Left ventricle myocardium superior (tissue), 1 donor: Measurements from ENCODE around the gene FXYD3. TPM values are rescaled to one million over a fixed set of nuclear protein-coding genes. Genes with fewer than 3 reads are reported as not detected.
A peak's percentile ranks its signal among the peaks of the same experiment; 100 is the strongest.

ENCODE experiments used
- ATAC-seq: fragments of 200-7000 bp; cut with Tn5 transposase; one replicate; pipeline ENCODE4 v1.9.1; 2020; ENCODE audit warnings: mild to moderate bottlenecking, moderate library complexity
- DNase-seq: peaks from one replicate; pipeline ENCODE4 v3.0.0-alpha.2; 2020
- intact Hi-C: fragments of 100-400 bp; cut with micrococcal nuclease; formaldehyde crosslinking; loops from one replicate; pipeline ENCODE4 v1.11.0; 2022
- total RNA-seq: library from RNA; stranded (reverse); fragmentation: NEBNext Ultra II Directional; extraction: Animal tissue kit (Norgen Biotek cat#: 25700); gene quantifications from one replicate; pipeline ENCODE4 v1.2.1, GENCODE V29; 2021
- donor health status: DM: no; HTN: yes; CAD: no; lungs with severe emphysema.

FXYD3 gene
- total RNA-seq, 1 donor from 2014 or later, result 3.1 TPM

DNA sequence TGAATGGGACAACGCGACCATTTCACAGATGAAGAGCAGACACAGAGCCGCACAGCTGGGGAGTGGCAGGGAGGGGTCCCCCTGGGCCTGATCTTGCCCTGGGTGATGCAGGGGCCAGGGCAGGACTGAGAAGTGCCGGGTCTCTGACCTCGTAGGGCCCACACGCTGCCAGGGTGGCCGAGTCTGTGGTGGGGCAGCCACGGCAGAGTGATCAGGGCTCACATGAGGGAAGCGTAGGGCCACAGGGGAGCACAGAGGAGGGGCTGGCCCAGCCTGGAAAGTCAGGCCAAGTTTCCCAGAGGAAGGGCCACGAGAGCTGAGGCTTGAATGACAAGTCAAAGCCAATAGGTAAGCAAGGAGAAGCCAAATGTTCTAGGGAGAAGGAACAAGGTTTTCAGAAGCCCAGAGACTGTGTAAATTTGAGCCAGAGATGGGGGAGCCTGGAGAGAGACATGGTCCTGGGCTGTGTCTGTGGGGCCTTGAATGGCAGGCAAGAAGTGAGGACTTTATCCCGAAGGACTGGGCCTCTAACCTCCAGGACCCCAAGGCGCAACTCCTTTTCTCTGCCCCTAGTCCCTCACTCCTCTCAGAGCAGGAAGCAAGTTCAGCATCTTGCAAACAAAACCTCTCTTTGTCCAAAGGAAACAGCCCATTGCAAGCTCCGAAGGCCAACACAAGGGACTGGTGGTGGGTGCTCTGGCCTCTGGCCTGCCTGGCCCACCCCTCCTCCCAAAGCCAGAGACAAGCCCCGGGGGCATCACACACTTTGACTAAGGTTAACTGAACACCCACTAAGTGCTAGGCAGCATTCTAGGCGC lies 31.7 kb upstream of the FXYD3 start:
- intact Hi-C loops, result no loop called here
- ATAC-seq, result no peak
- DNase-seq, result no peak

DNA sequence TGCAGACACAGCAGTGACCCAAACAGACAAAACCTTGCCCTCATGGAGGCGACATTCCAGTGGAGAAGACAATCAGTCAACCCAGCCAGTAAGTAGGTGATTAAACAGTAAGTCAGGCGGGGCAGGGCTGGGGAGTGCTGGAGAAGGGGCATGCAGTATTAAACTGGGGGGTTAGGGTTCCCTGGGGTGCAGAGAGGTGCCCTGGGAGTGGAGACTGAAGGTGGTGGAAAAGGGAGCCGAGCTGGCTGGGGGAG lies 31.2 kb upstream of the FXYD3 start:
- ATAC-seq (no peak), DNase-seq (no peak)
- intact Hi-C loops, result no loop called here

DNA sequence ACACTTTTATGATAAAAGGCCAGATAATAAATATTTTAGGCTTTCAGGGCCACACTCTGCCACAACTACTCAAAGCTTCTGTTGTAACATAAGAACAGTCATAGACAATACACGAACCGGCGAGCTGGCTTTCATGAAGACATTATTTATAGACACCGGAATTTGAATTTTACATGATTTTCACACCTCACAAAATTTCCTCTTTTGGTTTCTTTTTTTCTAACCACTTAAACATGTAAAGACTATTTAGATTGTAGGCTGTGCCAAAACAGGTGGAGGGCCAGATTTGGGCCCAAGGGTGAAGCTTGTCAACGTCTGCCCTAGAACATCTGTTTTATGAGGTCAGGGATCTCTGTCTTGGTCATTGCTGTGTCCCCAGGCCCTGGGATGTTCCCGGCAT lies 29.7 kb upstream of the FXYD3 start:
- ATAC-seq (no peak), DNase-seq (no peak)
- intact Hi-C loops, result no loop called here

DNA sequence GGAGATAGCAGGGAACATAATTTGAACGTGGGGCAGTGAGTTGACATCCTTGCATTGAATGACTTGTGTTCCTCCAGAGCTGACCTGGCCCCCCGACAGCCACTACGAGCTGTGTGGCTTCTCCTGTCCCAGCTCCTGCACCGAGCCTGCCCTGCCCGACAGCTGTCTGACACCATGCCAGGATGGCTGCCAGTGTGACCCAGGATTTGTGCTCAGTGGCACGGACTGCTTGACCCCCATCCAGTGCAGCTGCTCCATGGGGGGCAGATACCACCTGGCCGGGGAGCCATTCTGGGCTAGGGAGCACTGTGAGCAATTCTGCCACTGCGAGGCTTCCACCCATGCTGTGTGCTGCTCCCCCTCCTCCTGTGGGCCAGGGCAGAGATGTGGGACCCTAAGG lies 29.2 kb upstream of the FXYD3 start:
- DNase-seq, result no peak
- intact Hi-C loops, result no loop called here
- no peak for ATAC-seq

DNA sequence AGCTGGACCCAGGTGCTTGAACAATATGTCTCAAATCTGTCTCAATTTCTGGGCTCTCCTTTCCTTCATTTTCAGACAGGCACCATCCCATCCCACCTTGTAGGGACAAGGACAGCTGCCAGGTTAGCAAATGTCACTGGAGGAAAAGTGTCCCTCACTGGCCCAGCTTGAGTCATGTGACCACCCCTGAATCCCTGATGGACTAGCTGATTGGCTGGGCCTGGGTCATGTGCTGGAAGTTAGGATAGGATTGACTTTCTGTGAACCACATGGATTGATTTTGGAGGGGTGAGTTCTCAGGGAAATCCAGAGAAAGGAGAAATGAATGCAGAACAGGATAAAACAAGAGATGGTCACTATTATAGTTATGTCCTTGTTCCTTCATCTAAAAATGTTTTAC lies 28.2 kb upstream of the FXYD3 start:
- intact Hi-C loops, result no loop called here
- no peak for ATAC-seq
- no peak for DNase-seq

DNA sequence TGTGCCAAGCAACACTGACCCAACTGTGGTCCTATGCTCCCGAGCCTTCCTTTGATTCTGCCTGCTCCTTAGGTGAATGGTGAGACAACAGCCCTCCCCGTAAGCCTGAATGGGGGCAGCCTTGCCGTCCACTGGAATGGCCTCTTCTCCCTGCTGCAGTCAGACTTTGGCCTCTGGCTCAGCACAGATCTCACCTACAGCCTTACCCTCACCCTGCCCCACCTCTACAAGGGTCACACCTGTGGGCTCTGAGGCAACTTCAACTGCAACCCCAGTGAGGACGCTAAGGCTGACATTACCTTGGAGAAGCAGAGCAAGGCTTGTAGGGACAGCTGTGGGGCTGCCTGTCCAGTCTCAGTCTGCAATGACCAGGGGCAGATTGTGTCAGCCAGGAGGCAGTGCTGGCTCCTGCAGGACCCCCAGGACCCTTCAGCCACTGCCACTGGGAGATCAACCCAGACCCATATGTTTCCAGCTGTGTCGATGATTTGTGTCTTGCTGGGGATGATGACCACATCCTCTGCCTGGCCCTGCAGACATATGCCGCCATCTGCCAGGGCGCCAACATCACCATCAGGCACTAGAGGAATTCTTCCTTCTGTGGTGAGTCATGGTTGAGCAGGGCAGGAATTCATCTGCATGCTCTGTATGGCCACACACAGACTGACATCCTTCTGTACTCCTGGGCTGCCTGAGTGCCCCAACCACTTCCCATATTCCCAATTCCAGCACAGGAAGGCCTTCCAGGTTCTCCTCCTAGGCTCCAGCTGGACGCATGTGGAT lies 27.3 kb upstream of the FXYD3 start:
- ATAC-seq (no peak), DNase-seq (no peak)
- intact Hi-C loops, result no loop called here

DNA sequence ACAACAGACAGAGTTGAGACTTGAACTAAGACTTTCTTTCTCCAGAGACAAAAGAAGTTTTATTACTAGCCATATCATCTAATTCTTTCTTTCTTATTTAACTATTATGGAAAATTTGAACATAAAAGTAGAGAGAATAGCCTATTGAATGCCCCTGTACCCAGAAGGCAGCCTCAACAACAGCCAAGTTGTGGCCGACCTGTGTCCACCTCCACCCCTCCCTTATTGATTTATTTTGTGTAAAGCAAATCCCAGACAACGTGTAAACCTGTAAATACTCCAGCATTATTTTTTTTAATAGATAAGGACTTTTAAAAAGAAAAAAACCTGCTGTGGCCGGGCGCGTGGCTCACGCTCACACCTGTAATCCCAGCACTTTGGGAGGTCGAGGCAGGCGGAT lies 26.1 kb upstream of the FXYD3 start:
- intact Hi-C loops, result no loop called here
- ATAC-seq, result no peak
- DNase-seq, result no peak

DNA sequence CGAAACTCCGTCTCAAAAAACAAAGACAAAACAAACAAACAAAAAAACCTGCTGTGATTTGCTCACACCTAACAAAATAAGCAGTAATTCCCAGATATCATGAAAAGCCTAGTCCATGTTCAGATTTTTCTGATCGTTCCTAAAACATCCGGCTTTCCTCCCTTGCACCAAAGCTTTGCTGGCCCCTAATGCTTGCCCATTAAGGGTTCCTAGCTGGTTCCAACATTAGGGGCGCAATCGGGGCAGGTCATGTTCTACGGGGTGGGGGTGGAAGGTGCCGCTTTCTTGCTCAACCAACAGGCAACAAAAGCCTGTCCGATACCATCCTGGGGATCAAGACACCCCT lies 25.5 kb upstream of the FXYD3 start:
- intact Hi-C loops, result no loop called here
- DNase-seq, result no peak
- ATAC-seq, result no peak

DNA sequence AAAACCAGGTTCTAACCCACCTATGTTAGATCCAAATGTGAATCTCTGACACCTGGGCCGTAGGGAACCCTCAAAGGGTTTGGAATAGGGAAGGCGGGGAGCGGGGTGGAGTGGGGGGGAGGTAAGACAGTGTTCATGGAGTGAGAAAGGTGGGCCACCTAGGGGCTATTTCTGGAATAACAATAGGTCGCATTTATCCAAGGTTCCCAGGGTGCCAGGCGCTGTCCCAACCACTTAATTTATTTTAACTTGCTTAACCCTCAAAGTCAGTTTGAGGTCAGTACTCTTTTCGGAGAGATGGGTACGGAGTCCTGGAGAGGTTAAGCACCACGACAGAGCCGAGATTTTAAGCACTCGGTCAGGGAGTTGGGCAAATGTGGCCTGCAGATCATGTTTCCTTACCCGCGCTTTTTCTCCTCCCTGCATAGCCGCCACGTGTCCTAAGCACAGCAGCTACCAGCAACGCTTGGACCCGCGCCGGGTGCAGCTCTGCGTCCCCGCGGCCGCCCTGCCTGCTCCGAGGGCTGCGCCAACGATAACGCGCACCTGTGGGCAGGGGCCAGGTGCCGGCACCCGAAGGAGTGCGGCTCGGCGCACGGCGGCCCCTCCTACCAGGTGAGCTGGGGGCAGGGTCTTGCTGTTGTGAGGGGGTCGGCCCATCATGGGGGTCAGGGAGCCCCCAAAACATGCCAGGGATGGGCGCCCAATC lies 25.0 kb upstream of the FXYD3 start:
- DNase-seq (no peak), ATAC-seq (peak; percentile 94)
- intact Hi-C loops, result no loop called here

DNA sequence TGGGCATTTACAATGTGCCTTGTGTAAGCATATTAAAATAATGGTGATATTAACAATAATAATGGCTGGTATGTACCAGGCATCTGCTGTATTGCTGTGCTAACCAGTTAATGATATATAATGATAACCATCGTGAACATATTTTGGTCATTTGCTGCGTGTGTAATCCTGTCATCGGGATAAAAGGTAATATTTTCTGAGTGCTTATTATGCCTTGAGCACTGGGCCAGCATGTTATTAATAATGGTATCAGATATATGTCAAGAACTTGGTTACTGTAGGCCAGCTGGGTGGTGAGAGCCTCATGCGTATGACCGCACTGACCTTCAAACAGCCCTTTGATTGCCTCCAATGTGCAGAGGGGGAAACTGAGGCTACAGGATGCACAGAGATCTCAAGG lies 22.2 kb upstream of the FXYD3 start:
- ATAC-seq (no peak), DNase-seq (no peak)
- intact Hi-C loops, result no loop called here

DNA sequence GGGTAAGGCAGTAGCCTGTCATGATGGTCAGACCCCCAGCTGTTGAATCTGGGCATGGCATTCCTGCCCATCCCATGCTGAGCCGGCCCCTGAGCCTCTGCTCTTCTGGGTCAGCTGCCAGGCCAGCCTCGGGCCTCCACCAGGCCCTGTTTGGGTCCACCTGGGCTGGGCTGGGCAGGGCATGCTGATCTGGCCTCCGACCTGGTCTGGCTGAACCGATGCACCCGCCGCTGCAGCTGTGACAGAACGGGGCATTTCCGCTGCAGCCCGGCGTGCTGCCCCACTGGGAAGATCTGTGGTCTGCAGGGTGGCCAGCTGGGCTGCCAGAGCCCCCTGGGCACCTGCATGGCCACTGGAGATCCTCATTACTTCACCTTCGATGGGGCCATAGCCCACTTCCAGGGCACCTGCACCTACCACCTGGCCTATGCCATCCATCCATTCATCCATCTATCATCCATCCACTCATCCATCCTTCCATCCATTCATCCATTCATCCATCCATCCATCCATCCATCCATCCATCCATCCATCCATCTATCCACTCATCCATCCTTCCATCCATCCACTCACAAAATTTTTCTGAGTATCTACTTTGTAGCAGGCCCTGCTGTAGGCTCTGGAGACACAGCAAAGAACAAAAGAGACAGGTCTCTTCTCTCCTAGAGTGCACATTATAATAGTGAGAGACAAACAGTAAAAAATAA lies 21.5 kb upstream of the FXYD3 start:
- intact Hi-C loops, result no loop called here
- ATAC-seq (no peak), DNase-seq (no peak)

DNA sequence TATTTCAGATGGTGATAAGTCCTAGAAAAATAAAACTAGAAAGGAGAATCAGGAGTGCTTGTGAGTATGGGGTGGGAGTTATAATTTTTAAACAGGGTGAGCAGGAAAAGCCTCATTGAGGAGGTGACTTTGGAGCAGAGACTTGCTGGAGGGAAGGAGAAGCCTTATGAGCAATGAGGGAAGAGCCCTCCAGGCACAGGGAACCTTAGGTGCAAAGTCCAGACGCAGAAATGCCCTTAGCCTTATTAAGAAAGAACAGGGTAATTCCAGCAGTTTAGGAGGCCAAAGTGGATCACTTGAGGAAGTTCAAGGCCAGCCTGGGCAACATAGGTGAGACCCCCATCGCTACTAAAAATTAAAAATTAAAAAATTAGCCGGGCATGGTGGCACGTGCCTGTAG lies 21.0 kb upstream of the FXYD3 start:
- no peak for DNase-seq
- ATAC-seq, result no peak
- intact Hi-C loops, result no loop called here

DNA sequence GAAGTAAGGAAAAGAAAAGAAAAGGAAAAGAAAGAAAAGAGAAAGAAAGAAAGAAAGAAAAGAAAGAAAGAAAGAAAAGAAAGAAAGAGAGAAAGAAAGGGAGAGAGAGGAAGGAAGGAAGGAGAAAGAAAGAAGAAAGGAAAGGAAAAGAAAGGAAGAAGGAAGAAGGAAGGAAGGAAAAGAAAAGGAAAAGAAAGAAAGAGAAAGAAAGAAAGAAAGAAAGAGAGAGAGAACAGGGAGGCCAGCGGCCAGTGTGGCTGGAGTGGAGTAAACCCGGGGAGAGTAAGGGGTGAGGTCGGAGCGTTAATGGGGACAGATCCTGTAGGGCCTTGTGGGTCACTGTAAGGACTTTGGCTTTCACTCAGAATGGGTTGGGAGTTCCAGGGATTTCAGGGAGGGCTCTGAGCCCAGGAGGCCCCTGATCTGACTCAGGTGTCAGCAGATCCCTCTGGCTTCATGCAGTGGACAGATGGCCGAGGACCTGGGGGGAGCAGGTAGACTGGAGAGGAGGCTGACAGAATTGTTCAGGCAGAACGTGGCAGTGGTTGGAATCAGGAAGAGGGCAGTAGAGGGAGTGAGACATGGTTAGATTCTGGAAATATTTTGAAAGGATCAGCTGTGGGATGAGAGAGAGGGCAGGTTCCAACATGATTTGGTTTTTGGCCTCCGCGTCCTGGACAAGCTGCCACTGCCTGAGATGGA lies 19.8 kb upstream of the FXYD3 start:
- no peak for ATAC-seq
- intact Hi-C loops, result no loop called here
- no peak for DNase-seq

DNA sequence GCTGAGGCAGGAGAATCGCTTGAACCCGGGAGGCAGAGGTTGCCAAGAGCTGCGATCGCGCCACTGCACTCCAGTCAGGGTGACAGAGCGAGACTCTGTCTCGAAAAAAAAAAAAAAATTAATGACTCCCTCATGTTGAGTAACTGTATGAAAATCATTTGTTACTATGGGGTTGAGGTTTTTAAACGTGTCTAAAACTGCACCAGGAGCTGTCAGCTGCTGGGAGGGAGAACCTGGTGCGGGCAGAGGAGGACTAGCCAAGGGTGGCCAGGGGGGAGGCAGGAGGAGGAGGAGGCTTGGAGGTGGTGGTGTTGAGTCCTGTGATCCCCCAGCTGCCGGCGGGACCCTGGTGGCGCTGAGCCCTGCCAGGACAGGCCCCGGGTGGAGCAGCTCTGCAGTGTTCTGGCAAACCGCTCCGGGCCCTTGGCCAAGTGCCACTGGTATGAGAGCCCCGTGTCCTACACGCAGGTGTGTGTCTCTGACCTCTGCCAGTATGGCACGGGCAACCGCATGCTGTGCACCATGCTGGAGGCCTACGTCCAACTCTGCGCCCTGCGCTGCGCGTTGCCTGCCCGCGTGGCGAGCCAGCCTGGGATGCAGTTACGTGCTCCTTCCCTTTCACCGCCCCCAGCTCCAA lies 17.1 kb upstream of the FXYD3 start:
- intact Hi-C loops, result no loop called here
- peak; percentile 80 for DNase-seq
- ATAC-seq, result peak; percentile 91

DNA sequence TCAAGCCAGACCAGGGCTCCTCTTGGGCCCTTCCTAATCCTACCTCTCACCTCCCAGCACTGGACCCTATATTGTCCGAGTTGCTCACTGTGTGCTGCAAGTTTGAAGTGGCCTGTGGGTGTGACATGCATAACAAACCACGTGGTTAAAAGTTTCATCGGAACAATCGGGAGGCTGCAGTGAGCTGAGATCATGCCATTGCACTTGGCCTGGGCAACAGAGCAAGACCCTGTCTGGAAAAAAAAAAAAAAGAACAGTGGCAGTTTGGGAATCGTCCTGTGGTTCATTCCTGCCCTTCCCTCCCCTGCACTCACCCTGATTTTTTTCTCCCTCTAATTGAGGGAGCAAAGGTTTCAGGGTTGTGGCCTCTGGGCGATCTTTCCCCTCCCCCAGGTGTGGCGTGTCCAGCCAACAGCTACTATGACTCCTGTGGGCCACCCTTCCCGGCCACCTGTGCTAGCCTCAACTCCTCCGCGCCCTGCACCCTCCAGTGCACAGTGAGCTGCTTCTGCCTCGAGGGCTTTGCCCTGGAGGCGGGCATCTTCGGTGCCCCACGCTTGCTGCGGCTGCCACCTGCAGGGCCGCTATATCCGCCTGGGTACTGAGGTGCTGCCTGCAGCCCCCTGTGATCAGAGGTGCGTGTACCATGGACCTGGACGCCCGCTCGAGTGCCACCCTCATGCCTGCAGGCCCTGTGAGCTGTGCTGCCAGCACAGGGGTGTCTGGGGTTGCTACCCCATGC lies 16.3 kb upstream of the FXYD3 start:
- DNase-seq, result no peak

DNA sequence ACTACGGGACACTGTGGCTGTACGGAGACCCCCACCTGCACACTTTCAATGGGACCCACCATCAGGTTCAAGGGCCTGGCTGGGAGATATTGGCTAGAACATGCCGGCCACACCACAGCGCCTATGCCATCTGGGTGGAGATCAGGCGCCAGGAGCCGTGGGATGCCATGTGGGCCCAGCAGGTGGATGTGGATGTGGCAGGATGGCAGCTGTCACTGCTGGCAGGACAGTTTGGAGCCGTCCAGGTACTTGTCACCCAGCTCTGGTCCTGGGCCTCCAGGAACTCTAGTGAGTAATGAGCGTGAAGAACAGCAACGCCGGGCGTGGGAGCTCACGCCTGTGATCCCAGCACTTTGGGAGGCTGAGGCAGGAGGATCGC lies 15.7 kb upstream of the FXYD3 start:
- ATAC-seq, result no peak
- intact Hi-C loops, result no loop called here
- DNase-seq, result no peak

More for the DNA sequence above, 16.3 kb upstream of the FXYD3 start:
- no peak for ATAC-seq
- intact Hi-C loops, result no loop called here

DNA sequence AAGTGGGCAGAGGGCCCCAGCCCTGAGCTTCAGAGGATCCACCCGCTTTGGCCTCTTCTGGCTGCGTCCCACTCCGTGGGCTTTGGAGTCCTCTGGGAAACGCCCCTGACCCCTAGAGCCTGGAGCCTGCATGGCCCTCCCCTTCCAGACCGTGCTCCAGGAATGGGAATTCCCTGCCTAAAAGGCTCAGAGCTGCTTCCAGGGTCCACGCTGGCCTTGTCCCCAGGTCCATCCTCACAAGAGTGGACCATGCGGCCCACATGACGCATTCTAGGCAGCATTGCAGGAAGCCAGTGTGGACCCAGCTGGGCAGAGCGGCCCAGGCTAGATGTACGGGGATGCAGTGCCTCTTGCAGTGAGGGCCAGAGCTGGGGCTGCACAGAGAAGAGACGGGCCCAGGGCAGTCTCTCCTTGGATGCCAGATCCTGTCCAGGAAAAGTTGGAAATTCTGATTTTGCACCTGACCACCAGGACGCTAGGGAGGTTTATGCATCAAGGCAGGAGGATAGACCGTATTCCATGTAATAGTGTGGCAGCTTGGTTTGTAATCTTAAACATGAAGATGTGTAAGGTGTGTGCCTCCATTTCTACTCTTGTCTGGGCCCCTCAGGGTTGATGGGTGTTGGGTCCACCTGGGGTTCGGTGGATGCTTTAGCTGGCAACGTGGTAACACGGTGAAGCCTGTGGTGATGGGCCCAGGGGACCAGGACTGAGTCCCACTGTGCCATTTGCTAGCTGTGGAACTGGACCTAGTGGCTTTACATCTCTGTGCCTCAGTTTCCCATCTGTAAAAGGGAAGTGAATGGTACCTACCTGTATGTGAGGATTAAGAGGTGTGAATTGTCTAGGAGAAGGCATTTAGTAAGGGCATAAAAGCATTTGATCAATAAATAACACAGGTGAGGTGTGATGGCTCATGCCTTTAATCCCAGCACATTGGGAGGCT lies 14.8 kb upstream of the FXYD3 start:
- DNase-seq (no peak), ATAC-seq (no peak)
- intact Hi-C loops, result no loop called here
